ENCODE measurements around the gene COL23A1. TPM values are rescaled to one million over a fixed set of nuclear protein-coding genes. Genes with fewer than 3 reads are reported as not detected.
"Not testable (repeated sequence)": the region's sequence is repeated elsewhere in the genome, so short reads cannot be mapped to it uniquely, and the experiment has no call there.

COL23A1 gene
- total RNA-seq, 1 experiment from 2014 or later: 0.12 TPM

- no peak for DNase-seq (ENCODE audit: low read depth)
Observed at GRCh38 chr5:178271231-178271630, 319.0 kb downstream of the COL23A1 start.

- no peak for DNase-seq (ENCODE audit: low read depth)
Observed at GRCh38 chr5:178269499-178269898, 320.7 kb downstream of the COL23A1 start.

- no peak for DNase-seq (ENCODE audit: low read depth)
Observed at GRCh38 chr5:178267876-178268275, 322.3 kb downstream of the COL23A1 start.

GRCh38 chr5:178267245-178267644 is 322.9 kb downstream of the COL23A1 start:
- DNase-seq (ENCODE audit: low read depth): no peak

GRCh38 chr5:178266581-178266980 is 323.6 kb downstream of the COL23A1 start:
- DNase-seq (ENCODE audit: low read depth): no peak

GRCh38 chr5:178265746-178266145 is 324.4 kb downstream of the COL23A1 start:
- DNase-seq (ENCODE audit: low read depth): no peak

GRCh38 chr5:178264044-178264443 is 326.1 kb downstream of the COL23A1 start:
- no peak for DNase-seq (ENCODE audit: low read depth)

GRCh38 chr5:178261666-178262600 is 328.3 kb downstream of the COL23A1 start:
- no peak for DNase-seq (ENCODE audit: low read depth)

- no peak for DNase-seq (ENCODE audit: low read depth)
Observed at GRCh38 chr5:178259623-178260536, 330.3 kb downstream of the COL23A1 start.

GRCh38 chr5:178257650-178258049 is 332.5 kb downstream of the COL23A1 start:
- no peak for DNase-seq (ENCODE audit: low read depth)

- no peak for DNase-seq (ENCODE audit: low read depth)
Observed at GRCh38 chr5:178256746-178257145, 333.4 kb downstream of the COL23A1 start.

GRCh38 chr5:178253632-178254031 is 336.6 kb downstream of the COL23A1 start:
- DNase-seq (ENCODE audit: low read depth): not testable (repeated sequence)

- DNase-seq (ENCODE audit: low read depth): no peak
Observed at GRCh38 chr5:178252258-178252657, 337.9 kb downstream of the COL23A1 start.

GRCh38 chr5:178250263-178250662 is 339.9 kb downstream of the COL23A1 start:
- DNase-seq (ENCODE audit: low read depth): no peak

- peak; percentile 92 for DNase-seq (ENCODE audit: low read depth)
Observed at GRCh38 chr5:178249191-178249989, 340.8 kb downstream of the COL23A1 start.

- no peak for DNase-seq (ENCODE audit: low read depth)
Observed at GRCh38 chr5:178248750-178249149, 341.4 kb downstream of the COL23A1 start.

GRCh38 chr5:178247481-178248456 is 342.4 kb downstream of the COL23A1 start:
- DNase-seq (ENCODE audit: low read depth): no peak

- no peak for DNase-seq (ENCODE audit: low read depth)
Observed at GRCh38 chr5:178246624-178247279, 343.4 kb downstream of the COL23A1 start.

GRCh38 chr5:178245389-178245788 is 344.8 kb downstream of the COL23A1 start:
- DNase-seq (ENCODE audit: low read depth): no peak

GRCh38 chr5:178244576-178244975 is 345.6 kb downstream of the COL23A1 start:
- no peak for DNase-seq (ENCODE audit: low read depth)
